K562 (cell line): ENCODE measurements around the gene SMG7. TPM values are rescaled to one million over a fixed set of nuclear protein-coding genes. Genes with fewer than 3 reads are reported as not detected.

Source experiments
- ATAC-seq: fragments of 200-7000 bp; cut with Tn5 transposase; 3 replicates; pipeline ENCODE4 v1.9.1; 2020; ENCODE audit warnings: moderate library complexity
- BruUV-seq: library from RNA; stranded (reverse); fragments of 400-500 nt; replicated peaks from 2 replicates; lab custom pipeline; 2021; lab: Mats Ljungman, UMichigan
- CTCF ChIA-PET: fragments of 300-600 bp; formaldehyde crosslinking; extraction: SDS; loops from one replicate; lab custom pipeline; 2021; ENCODE audit warnings: low intra/inter-chr PET ratio; lab: Yijun Ruan, JAX
- POLR2A ChIA-PET: fragments of 300-600, 350-650 bp; sonication (Branson Sonifier 250); formaldehyde crosslinking; extraction: SDS; loops from one replicate; lab custom pipeline; 2021; ENCODE audit warnings: antibody characterized with exemption, inconsistent platforms; lab: Yijun Ruan, JAX
- DNase-seq, 4 experiments: peaks; one replicate each; pipeline versions ENCODE4 v3.0.0 to v3.0.0-alpha.2; 2011 to 2018; ENCODE audit warnings: low spot score in 3 of 4, mixed read lengths in 3 of 4; ENCODE audit errors: extremely low read depth in 1 of 4
- FAIRE-seq: peaks from 2 replicates; lab custom pipeline; 2011; peaks lifted over from hg19 to GRCh38; lab: Jason Lieb, UNC
- H2AFZ ChIP-seq: 2 replicates; pipeline ENCODE4 v1.6.0; 2011; ENCODE audit warnings: low read depth, low read length, control low read depth, inconsistent platforms
- H3K27ac ChIP-seq: fragments of 200-600 bp; 3 replicates; pipeline ENCODE4 v1.8.0; 2011; ENCODE audit warnings: low read depth, mild to moderate bottlenecking, control low read depth, inconsistent platforms, low read length, moderate library complexity, mixed read lengths; ENCODE audit errors: extremely low read depth
- H3K27me3 ChIP-seq, 2 experiments: fragments of 300-600 bp in 1 of 2; 2 replicates in 1 of 2; 3 replicates in 1 of 2; pipeline versions ENCODE4 v1.6.0 to v1.8.0; 2011; ENCODE audit warnings: inconsistent platforms in 2 of 2, low read length in 2 of 2, mild to moderate bottlenecking in 1 of 2, mixed read lengths in 1 of 2, moderate library complexity in 1 of 2; ENCODE audit not compliant: control insufficient read depth in 2 of 2, insufficient read depth in 2 of 2
- H3K36me3 ChIP-seq: fragments of 300-600 bp; 3 replicates; pipeline ENCODE4 v1.8.0; 2011; ENCODE audit warnings: mild to moderate bottlenecking, low read length, inconsistent platforms; ENCODE audit not compliant: control insufficient read depth, insufficient read depth
- H3K4me1 ChIP-seq, 2 experiments: fragments of 200-600 bp in 1 of 2; replicated peaks in 1 of 2; 2 replicates in 1 of 2; 3 replicates in 1 of 2; pipeline versions ENCODE4 v1.5.1 to v1.8.0; 2011; ENCODE audit warnings: inconsistent platforms in 2 of 2, low read length in 2 of 2, mild to moderate bottlenecking in 1 of 2, mixed read lengths in 1 of 2, moderate library complexity in 1 of 2; ENCODE audit not compliant: control insufficient read depth in 2 of 2, insufficient read depth in 2 of 2
- H3K4me2 ChIP-seq: 2 replicates; pipeline ENCODE4 v1.6.1; 2011; ENCODE audit warnings: low read length, control low read depth, inconsistent platforms, mixed read lengths; ENCODE audit not compliant: insufficient read depth
- H3K4me3 ChIP-seq: fragments of 200-600 bp; sonication (generic), shearing (Covaris generic); 2 replicates; pipeline ENCODE4 v1.5.1; 2016; ENCODE audit warnings: control low read depth, inconsistent platforms
- H3K79me2 ChIP-seq: fragments of 200-600 bp; 3 replicates; pipeline ENCODE4 v1.8.0; 2011; ENCODE audit warnings: low read length, inconsistent platforms; ENCODE audit not compliant: control insufficient read depth, insufficient read depth
- H3K9ac ChIP-seq, 2 experiments: 2 replicates each; pipeline versions ENCODE4 v1.6.0 to v1.6.1; 2011; ENCODE audit warnings: low read depth in 2 of 2, low read length in 2 of 2, control low read depth in 1 of 2, inconsistent platforms in 1 of 2, mild to moderate bottlenecking in 1 of 2, mixed read lengths in 1 of 2; ENCODE audit not compliant: insufficient read depth in 1 of 2
- H3K9me1 ChIP-seq: one replicate; pipeline ENCODE4 v1.6.0; 2011; ENCODE audit warnings: inconsistent platforms, mild to moderate bottlenecking, low read length, moderate library complexity; ENCODE audit not compliant: control insufficient read depth, insufficient read depth
- H3K9me3 ChIP-seq: replicated peaks from 2 replicates; pipeline ENCODE4 v1.5.1; 2011; ENCODE audit warnings: low read depth, low read length, inconsistent platforms; ENCODE audit not compliant: control insufficient read depth, insufficient read depth
- H4K20me1 ChIP-seq: replicated peaks from 2 replicates; pipeline ENCODE4 v1.6.1; 2011; ENCODE audit warnings: low read length, inconsistent platforms, mixed read lengths; ENCODE audit not compliant: control insufficient read depth, insufficient read depth
- ARID1B ChIP-seq: fragments of 450-650 bp; IDR thresholded peaks from 2 replicates; pipeline ENCODE4 v1.6.1; 2016; ENCODE audit warnings: antibody characterized with exemption, mild to moderate bottlenecking, inconsistent platforms
- CBFA2T3 ChIP-seq: fragments of 450-650 bp; IDR thresholded peaks from 2 replicates; pipeline ENCODE4 v1.6.1; 2017
- DIDO1 ChIP-seq: fragments of 450-650 bp; IDR thresholded peaks from 2 replicates; pipeline ENCODE4 v1.6.1; 2016; ENCODE audit warnings: low read depth, missing biosample characterization, missing genetic modification characterization
- FOXJ2 ChIP-seq: fragments of 200-800 bp; sonication (Bioruptor generic); IDR thresholded peaks from 2 replicates; pipeline ENCODE4 v1.6.1; 2016; ENCODE audit warnings: missing genetic modification characterization, missing compliant biosample characterization
- GATA2 ChIP-seq: sonication (generic); formaldehyde crosslinking; IDR thresholded peaks from 2 replicates; pipeline ENCODE4 v1.4.0; 2020; ENCODE audit warnings: mild to moderate bottlenecking, missing genetic modification reagents
- HDAC1 ChIP-seq, 2 experiments: fragments of 450-650 bp; IDR thresholded peaks; 2 replicates each; pipeline ENCODE4 v1.6.1; 2016 to 2017; ENCODE audit warnings: inconsistent platforms in 1 of 2, mild to moderate bottlenecking in 1 of 2, moderate library complexity in 1 of 2
- KDM1A ChIP-seq, 2 experiments: fragments of 450-650 bp; IDR thresholded peaks; 2 replicates each; pipeline ENCODE4 v1.6.1; 2016; ENCODE audit warnings: mild to moderate bottlenecking in 2 of 2
- NFATC3 ChIP-seq: fragments of 450-650 bp; IDR thresholded peaks from 2 replicates; pipeline ENCODE4 v1.6.1; 2017; ENCODE audit warnings: mild to moderate bottlenecking
- PKNOX1 ChIP-seq: fragments of 450-650 bp; IDR thresholded peaks from 2 replicates; pipeline ENCODE4 v1.6.1; 2016
- SMARCA4 ChIP-seq: fragments of 450-650 bp; IDR thresholded peaks from 2 replicates; pipeline ENCODE4 v1.6.1; 2016
- TAL1 ChIP-seq: fragments of 450-650 bp; IDR thresholded peaks from 2 replicates; pipeline ENCODE4 v1.6.1; 2016; ENCODE audit warnings: mild to moderate bottlenecking
- TEAD4 ChIP-seq, 2 experiments: sonication (generic) in 1 of 2; formaldehyde crosslinking in 1 of 2; IDR thresholded peaks; 2 replicates each; pipeline versions ENCODE4 v1.6.1 to v1.8.0; 2012 to 2022; ENCODE audit warnings: borderline replicate concordance in 1 of 2, inconsistent platforms in 1 of 2, low read length in 1 of 2, mild to moderate bottlenecking in 1 of 2, missing genetic modification reagents in 1 of 2
- ZNF24 ChIP-seq: fragments of 450-650 bp; IDR thresholded peaks from 2 replicates; pipeline ENCODE4 v1.6.1; 2016
- ZNF354B ChIP-seq: fragments of 250-450 bp; sonication (Bioruptor Pico); IDR thresholded peaks from 2 replicates; pipeline ENCODE4 v1.4.0; 2020
- WGBS: fragments of 100-300 bp; shearing (Covaris generic); methylation state at CpG from one replicate; pipeline ENCODE4 v1.1.6; 2016; ENCODE audit warnings: low coverage, mixed read lengths; ENCODE audit not compliant: insufficient coverage; ENCODE audit errors: missing lambda C conversion rate; 5-methylcytosine and 5-hydroxymethylcytosine counted together
- in situ Hi-C: fragments of 300-500 bp; cut with MboI; formaldehyde crosslinking; loops from 4 replicates; pipeline ENCODE4 v1.15.0; 2018; ENCODE audit warnings: inconsistent platforms, mixed read lengths
- intact Hi-C: fragments of 100-400 bp; cut with micrococcal nuclease; formaldehyde crosslinking; loops from 2 replicates; pipeline ENCODE4 v1.14.2; 2022
- polyA plus RNA-seq, 8 experiments: library from polyadenylated mRNA; depleted of rRNA in 4 of 8; stranded (reverse) in 5 of 8; unstranded in 3 of 8; fragments of >200 nt; fragmentation: Nextera tagmentation in 2 of 8; fragmentation: Illumina TruSeq in 1 of 8; extraction: Ambion mirVana in 2 of 8; extraction: Trizol in 1 of 8; gene quantifications; 2 replicates each; pipeline versions ENCODE4 v1.2.1 to v1.2.3, GENCODE V29; 2011 to 2014; ENCODE audit warnings: inconsistent platforms in 1 of 8, missing spikeins in 1 of 8
- total RNA-seq, 7 experiments: library from RNA; depleted of rRNA in 6 of 7; stranded (reverse); fragments of >200 nt in 6 of 7; fragmentation: Illumina TruSeq in 2 of 7; extraction: Trizol in 2 of 7; gene quantifications; 2 replicates each; pipeline versions ENCODE4 v1.2.1 to v1.2.3, GENCODE V29; 2011 to 2021; ENCODE audit warnings: low replicate concordance in 1 of 7

SMG7 gene
- total and polyA plus RNA-seq, 9 of the 15 experiments (the other 6 are each of a cell fraction or from before 2014, with no cell fraction given) = 12.4 to 74.6 (median 29.0) TPM

- 30% methylated on average over 5 of the region's 5 CpGs for WGBS
- intact Hi-C loops = no loop called here
- in situ Hi-C loops = no loop called here
- ATAC-seq (peak; percentile 86), DNase-seq (peak in 3 of 4 experiments; percentile 11 to 30 (median 12)), FAIRE-seq (no peak)
- H3K9ac ChIP-seq = no peak overlapping the region
- H3K27ac ChIP-seq = peak overlapping the region; percentile 3; the same call in 1 of the 3 replicates
- no peaks in the 10 kb centered on the region for H3K9me3 ChIP-seq
- H3K9me1 ChIP-seq = no peaks in the 10 kb centered on the region
- H4K20me1 ChIP-seq = peaks cover 3% of the 10 kb centered on the region; the same call in 1 of the 2 replicates
- ChIA-PET POLR2A (interaction anchor here (1.0 to 1.3 kb wide), 5 partner anchors 9 to 30 kb away, joined by 3 to 4 read pairs (median 3); no protein-coding TSS in a partner anchor), CTCF (no interaction called here)
- TF ChIP-seq TAL1 (peak; percentile 36; the same call in 1 of the 2 replicates), ZNF354B (CRISPR knock-in tag) (no peak), CBFA2T3 (peak; percentile 67), HDAC1 (IDR thresholded peaks at IDR 0.05) (0 out of 4 replicates have a peak, but pooled peaks of 1 of the 2 experiments have one; percentile 15), FOXJ2 (tag) (no peak), GATA2 (CRISPR knock-in tag) (peak; percentile 17; the same call in 1 of the 2 replicates), ZNF24 (peak; percentile 89), ARID1B (0 out of 2 replicates have a peak, but pooled peaks have one; percentile 32), KDM1A (IDR thresholded peaks at IDR 0.05) (peak; percentile 55 to 71), PKNOX1 (peak; percentile 25; the same call in 1 of the 2 replicates), TEAD4 (IDR thresholded peaks at IDR 0.05; ENCODE audit: low read length) (0 out of 2 replicates have a peak, but pooled peaks have one; percentile 35), TEAD4 (CRISPR knock-in tag; IDR thresholded peaks at IDR 0.05; ENCODE audit: borderline replicate concordance) (no peak), SMARCA4 (0 out of 2 replicates have a peak, but pooled peaks have one; percentile 19), NFATC3 (no peak), DIDO1 (tag) (no peak)
- BruUV-seq = no TSS peak
- H3K4me3 ChIP-seq = no peak overlapping the region
- peaks cover 11 to 14% of the 10 kb centered on the region in 2 experiments; a peak in 3 of 5 replicates for H3K4me1 ChIP-seq
- H2AFZ ChIP-seq = no peak overlapping the region
- H3K79me2 ChIP-seq = peaks cover 95% of the 10 kb centered on the region
- no peak overlapping the region; the same call in 1 of the 2 replicates for H3K4me2 ChIP-seq
- H3K27me3 ChIP-seq = no peaks in the 10 kb centered on the region
- peaks cover 3% of the 10 kb centered on the region; the same call in 2 of the 3 replicates for H3K36me3 ChIP-seq
Measured at GRCh38 chr1:183505454-183506089, 33.3 kb downstream of the SMG7 start.
